Left kidney (tissue), 8 donors: ENCODE measurements around the gene CMC1. TPM values are rescaled to one million over a fixed set of nuclear protein-coding genes. Genes with fewer than 3 reads are reported as not detected.
A peak's percentile ranks its signal among the peaks of the same experiment; 100 is the strongest.
"Not testable (repeated sequence)": the region's sequence is repeated elsewhere in the genome, so short reads cannot be mapped to it uniquely, and the experiment has no call there.

Experiments used
- DNase-seq: peaks from one replicate; pipeline ENCODE4 v3.0.0-alpha.2; 2013
- long read RNA-seq, 8 donors: transcript quantifications; one replicate each; lab custom pipeline, GENCODE V29; 2026
- polyA plus RNA-seq: library from polyadenylated mRNA; unstranded; fragments of 120-200 nt; gene quantifications from one replicate; pipeline ENCODE4 v1.2.1, GENCODE V29; 2013; ENCODE audit not compliant: insufficient read length

CMC1 gene, protein sequence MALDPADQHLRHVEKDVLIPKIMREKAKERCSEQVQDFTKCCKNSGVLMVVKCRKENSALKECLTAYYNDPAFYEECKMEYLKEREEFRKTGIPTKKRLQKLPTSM
- 31.5 TPM for polyA plus RNA-seq
- long read RNA-seq, donor 1, full-length matches to known transcripts, result 48 of 48 reads
- long read RNA-seq, donor 1, partial matches to known transcripts, result 0 of 48 reads
- long read RNA-seq, donor 1, other reads (novel, unspliced or antisense), result 0 of 48 reads
- long read RNA-seq, donor 2, full-length matches to known transcripts, result 40 of 80 reads
- long read RNA-seq, donor 2, partial matches to known transcripts, result 13 of 80 reads
- long read RNA-seq, donor 2, other reads (novel, unspliced or antisense), result 27 of 80 reads
- long read RNA-seq, donor 3, full-length matches to known transcripts, result 23 of 23 reads
- long read RNA-seq, donor 3, partial matches to known transcripts, result 0 of 23 reads
- long read RNA-seq, donor 3, other reads (novel, unspliced or antisense), result 0 of 23 reads
- long read RNA-seq, donor 4, full-length matches to known transcripts, result 6 of 6 reads
- long read RNA-seq, donor 4, partial matches to known transcripts, result 0 of 6 reads
- long read RNA-seq, donor 4, other reads (novel, unspliced or antisense), result 0 of 6 reads
- long read RNA-seq, donor 5, full-length matches to known transcripts, result 53 of 53 reads
- long read RNA-seq, donor 5, partial matches to known transcripts, result 0 of 53 reads
- long read RNA-seq, donor 5, other reads (novel, unspliced or antisense), result 0 of 53 reads
- long read RNA-seq, donor 6, full-length matches to known transcripts, result 46 of 87 reads
- long read RNA-seq, donor 6, partial matches to known transcripts, result 12 of 87 reads
- long read RNA-seq, donor 6, other reads (novel, unspliced or antisense), result 29 of 87 reads
- long read RNA-seq, donor 7, full-length matches to known transcripts, result 52 of 52 reads
- long read RNA-seq, donor 7, partial matches to known transcripts, result 0 of 52 reads
- long read RNA-seq, donor 7, other reads (novel, unspliced or antisense), result 0 of 52 reads
- long read RNA-seq, donor 8, full-length matches to known transcripts, result 13 of 13 reads
- long read RNA-seq, donor 8, partial matches to known transcripts, result 0 of 13 reads
- long read RNA-seq, donor 8, other reads (novel, unspliced or antisense), result 0 of 13 reads

- DNase-seq, result peak; percentile 96
Measured at GRCh38 chr3:28241221-28242160, at the start of gene CMC1. Gene CMC1 (plus strand): TSS chr3:28241619. CDS start chr3:28241794, 175 bp downstream.

DNA sequence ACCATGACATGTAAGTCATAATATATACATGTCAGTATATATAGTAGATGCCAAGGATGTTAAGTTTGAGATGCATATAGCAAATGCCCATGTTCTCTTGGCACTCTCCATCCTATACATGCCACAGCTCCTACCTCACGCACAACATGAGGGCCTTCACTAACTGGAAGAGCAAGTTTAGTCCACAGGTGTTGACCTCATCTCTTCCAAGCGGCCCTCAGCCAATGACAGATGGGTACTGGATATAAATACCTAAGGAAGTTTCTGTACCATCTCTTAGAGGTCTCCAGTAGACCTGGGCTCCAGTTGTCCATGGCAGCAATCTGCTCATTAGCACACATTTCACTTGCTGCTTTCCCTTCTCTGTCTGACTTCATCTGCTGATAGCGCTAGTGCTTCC lies 43.3 kb upstream of the CMC1 start:
- DNase-seq, result no peak

DNA sequence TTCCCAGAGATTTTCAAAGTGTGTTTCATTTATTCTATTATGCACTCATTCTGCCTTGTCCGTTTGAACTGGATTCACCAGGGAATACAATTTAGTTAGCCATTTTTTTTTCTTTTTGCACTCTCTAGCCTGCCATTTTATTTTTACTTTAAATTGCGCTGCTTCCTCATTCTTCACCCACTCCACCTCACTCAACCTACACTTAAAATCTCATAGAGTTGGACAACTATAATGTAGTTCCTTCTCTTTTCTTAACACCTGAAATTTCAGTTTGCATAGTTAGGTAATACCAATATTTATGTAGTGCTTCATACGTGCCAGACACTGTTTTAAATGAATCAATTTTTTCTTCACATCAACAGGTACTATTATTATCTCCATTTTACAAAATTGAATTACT lies 42.4 kb upstream of the CMC1 start:
- no peak for DNase-seq

DNA sequence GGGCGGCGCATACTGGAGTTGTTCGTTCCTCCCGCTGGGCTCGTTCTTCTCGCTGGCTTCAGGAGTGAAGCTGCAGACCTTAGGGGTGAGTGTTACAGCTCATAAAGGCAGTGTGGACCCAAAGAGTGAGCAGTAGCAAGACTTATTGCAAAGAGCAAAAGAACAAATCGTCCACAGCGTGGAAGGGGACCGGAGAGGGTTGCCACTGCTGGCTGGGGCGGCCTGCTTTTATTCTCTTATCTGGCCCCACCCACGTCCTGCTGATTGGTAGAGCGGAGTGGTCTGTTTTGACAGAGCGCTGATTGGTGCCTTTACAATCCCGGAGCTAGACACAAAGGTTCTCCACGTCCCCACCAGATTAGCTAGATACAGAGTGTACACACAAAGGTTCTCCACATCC lies 41.8 kb upstream of the CMC1 start:
- DNase-seq, result not testable (repeated sequence)

DNA sequence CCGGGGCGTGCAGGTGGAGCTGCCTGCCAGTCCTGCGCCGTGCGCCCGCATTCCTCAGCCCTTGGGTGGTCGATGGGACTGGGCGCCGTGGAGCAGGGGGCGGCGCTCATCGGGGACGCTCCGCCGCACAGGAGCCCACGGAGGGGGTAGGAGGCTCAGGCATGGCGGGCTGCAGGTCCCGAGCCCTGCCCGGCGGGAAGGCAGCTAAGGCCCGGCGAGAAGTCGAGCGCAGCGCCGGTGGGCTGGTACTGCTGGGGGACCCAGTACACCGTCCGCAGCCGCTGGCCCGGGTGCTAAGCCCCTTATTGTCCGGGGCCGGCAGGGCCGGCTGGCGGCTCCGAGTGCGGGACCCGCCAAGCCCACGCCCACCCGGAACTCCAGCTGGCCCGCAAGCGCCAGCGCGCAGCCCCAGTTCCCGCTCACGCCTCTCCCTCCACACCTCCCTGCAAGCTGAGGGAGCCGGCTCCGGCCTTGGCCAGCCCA lies 41.0 kb upstream of the CMC1 start:
- not testable (repeated sequence) for DNase-seq

DNA sequence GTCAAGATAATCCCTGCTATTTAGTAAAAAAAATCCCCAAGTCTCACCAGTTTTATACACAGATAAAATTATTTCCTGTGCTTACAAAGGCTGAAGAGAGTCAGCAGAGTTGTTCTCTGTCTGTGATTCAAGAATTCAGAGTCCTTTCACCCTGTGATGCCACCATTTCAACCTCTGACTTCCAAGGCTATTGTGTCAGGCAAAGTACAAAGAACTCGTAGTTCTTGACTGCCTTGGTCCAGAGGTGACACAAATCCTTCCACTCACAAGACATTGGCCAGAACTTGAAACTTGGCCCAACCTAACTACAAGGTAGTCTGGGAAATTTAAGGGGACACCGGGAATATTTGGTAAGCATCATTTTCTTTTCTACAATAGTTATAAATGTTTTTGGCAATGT lies 34.9 kb upstream of the CMC1 start:
- no peak for DNase-seq

DNA sequence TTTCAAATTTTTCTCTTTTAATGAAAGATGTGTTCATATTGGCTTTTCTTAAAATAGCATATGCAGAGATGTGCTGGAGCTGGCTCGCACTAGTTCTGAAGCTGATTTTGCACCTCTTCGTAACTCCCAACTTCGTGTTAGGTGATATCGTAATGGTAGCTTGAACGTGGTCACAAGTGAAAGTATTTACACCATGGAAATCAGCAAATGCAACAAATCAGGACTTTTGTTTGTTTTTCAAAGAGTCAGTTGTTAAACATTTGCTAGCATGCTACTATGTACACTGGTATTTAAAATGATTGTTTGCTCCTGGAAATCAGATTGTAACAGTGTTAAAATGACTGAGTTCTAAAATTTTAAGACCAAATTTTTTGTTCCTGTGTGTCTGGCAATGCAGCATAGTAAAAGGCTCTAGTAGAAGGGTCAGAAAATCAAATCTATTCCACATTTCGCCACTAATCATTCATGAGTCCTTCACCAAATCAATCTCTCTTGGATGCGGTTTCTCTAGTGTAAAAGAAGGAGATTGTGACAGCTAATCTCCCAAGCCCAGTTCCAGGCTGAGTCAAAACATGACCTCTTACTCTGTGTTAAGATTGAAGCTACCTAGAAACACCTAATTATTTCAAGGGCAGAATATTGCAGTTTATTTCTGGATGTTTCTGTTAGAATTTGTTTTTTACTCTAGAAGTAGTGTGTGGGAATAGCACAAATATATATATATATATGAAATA lies 34.3 kb upstream of the CMC1 start:
- DNase-seq, result no peak

GRCh38 chr3:28210968-28211713 lies 30.3 kb upstream of the CMC1 start:
- no peak for DNase-seq

GRCh38 chr3:28212681-28213080 lies 28.7 kb upstream of the CMC1 start:
- no peak for DNase-seq

- DNase-seq, result no peak
Measured at GRCh38 chr3:28215407-28215806, 26.0 kb upstream of the CMC1 start.

DNA sequence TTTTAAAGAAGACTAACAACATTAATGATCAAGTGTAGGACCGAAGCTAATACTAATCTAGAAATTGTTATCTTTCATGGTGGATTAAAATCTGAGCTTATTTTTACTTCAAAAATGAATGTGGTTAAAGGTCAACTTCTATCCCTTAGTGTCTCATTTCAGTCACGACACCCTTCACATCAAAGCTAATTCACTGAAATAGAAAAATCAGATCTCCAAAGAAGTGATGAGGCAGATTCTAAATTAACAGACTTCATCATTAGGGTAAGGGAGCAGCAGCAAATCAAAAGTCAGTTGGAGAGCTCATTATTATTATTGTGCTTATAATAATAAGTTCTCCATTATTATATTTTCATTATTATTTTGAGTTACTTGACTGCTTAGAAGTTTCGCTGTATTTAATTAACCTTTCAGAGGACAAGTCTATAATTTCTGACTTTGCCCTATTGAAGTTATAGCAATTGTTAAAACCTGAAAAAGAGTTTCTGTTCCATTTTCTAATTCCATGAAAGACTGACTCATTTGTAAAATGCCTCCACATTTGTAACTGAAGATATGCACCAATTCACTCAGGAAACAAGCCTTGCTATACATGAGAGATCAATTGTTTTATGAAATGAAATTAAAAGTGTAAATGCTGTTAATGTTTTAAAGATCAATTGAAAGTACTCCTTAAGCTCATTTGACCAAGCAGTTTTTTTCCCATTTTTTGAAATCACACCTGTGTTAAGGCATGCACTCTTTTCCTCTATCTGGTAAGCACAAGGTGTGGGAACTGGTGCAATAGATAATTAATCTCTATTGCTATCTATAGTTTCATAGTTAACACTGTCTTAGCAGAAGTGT lies 23.1 kb upstream of the CMC1 start:
- no peak for DNase-seq

DNA sequence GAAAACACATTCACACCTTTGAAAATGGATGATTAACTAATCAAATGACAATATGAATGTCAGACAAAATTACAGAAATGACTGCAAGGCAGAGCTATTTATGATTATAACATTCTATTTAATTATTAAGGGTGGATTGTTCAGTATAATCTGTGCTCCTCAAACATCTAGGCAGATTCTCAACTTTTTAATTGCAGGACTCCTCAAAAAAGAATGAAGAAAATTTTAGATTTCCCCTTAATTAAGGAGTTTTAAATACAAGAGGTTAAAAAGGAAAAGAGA lies 22.6 kb upstream of the CMC1 start:
- no peak for DNase-seq

DNA sequence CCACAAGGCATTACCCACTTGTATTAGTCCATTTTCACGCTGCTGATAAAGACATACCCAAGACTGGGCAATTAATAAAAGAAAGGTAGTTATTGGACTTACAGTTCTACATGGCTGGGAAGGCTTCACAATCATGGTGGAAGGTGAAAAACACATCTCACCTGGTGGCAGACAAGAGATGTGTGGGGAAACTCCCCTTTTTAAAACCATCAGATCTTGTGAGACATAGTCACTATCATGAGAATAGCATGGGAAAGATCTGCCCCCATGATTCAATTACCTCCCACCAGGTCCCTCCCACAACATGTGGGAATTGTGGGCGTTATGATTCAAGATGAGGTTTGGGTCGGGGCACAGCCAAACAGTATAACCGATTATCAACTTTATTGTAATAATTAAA lies 17.0 kb upstream of the CMC1 start:
- no peak for DNase-seq

- no peak for DNase-seq
Measured at GRCh38 chr3:28226020-28226419, 15.4 kb upstream of the CMC1 start.

- no peak for DNase-seq
Measured at GRCh38 chr3:28228623-28229022, 12.8 kb upstream of the CMC1 start.

GRCh38 chr3:28232659-28233058 lies 8.8 kb upstream of the CMC1 start:
- no peak for DNase-seq

- no peak for DNase-seq
Measured at GRCh38 chr3:28234454-28234853, 7.0 kb upstream of the CMC1 start.

- DNase-seq, result no peak
Measured at GRCh38 chr3:28239108-28239507, 2.3 kb upstream of the CMC1 start.

DNA sequence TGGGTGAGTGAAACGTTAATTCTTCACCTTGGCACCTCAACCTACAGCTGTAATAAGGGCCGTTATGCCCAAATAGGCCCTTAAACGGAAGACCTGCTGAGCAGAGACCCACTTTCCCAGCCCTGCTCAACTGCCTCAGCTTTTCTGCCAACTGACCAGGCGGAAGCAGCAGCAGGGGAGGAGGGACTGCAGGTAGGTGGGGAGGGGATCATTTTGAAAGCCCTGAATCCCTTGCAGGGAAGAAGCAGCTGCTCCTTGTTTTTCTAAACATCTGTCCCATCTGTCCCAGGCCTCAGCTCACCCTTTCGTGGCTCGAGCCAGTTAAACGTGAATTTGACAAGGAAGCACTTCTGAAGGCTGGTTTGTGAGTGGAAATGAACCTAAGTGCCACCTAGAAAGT lies 978 bp upstream of the CMC1 start:
- DNase-seq, result peak; percentile 6
